Measurements from ENCODE around the gene EGLN1. TPM values are rescaled to one million over a fixed set of nuclear protein-coding genes. Genes with fewer than 3 reads are reported as not detected.

EGLN1 gene
- total and polyA plus RNA-seq, 2 of the 8 experiments (the other 6 are each of a cell fraction or from before 2014, with no cell fraction given): 4.0 to 6.4 TPM

DNA sequence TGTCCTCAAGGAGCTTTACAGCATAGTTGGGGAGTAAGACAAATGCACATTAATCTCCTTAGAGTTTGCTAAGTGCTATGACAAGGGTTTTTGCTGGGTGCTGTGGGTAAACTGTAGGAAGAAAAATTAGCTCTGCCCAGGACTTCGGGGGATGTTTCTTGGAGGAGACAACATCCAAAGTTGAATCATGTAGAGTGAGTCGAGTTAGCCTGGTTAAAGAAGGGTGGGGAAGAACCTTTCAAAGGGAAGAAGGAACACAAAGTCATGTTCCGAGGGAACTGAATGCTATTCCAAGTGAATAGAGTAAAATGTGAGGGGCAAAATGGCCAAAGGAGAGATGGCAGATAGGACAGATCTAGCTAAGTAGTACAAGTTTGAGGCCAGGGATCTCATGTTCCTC, 66.9 kb downstream of the EGLN1 start:
- H3K9me3 ChIP-seq (ENCODE audit: insufficient read depth in 2 of 2, low read depth in 1 of 2, low read length in 1 of 2): no peaks in the 10 kb centered on the region
- CTCF ChIA-PET (ENCODE audit: partially characterized antibody): interaction anchor here (0.8 to 1.7 kb wide), 4 partner anchors 235 to 514 kb away, joined by 3 to 4 read pairs (median 3); no protein-coding TSS in a partner anchor
- no peak overlapping the region for H3K4ac ChIP-seq (replicated peaks; ENCODE audit: insufficient read length, low read depth, low read length)
- WGBS, 2 experiments (ENCODE audit: extremely low coverage in 1 of 2, insufficient coverage in 1 of 2, insufficient read length in 1 of 2, insufficient replicate concordance in 2 of 2, low coverage in 1 of 2, low lambda C conversion rate in 2 of 2, missing lambda C conversion rate in 1 of 2): 85% methylated on average over 3 of the region's 3 CpGs; no CpG with 5 or more reads in 1 of the 2 experiments
- H3K9ac ChIP-seq (replicated peaks in 1 of 4; ENCODE audit: extremely low read depth in 1 of 4, low read depth in 3 of 4, low read length in 3 of 4): no peak overlapping the region
- no peak overlapping the region for H3K27ac ChIP-seq (ENCODE audit: low read depth, low read length)
- H3K79me1 ChIP-seq (ENCODE audit: low read depth, low read length): no peaks in the 10 kb centered on the region
- H3K4me1 ChIP-seq (replicated peaks in 1 of 4; ENCODE audit: control insufficient read depth in 3 of 4, insufficient read depth in 4 of 4, low read length in 3 of 4): no peaks in the 10 kb centered on the region
- H3K23me2 ChIP-seq (ENCODE audit: low read depth, low read length): no peaks in the 10 kb centered on the region
- H3K4me3 ChIP-seq (ENCODE audit: extremely low read depth in 1 of 4, insufficient read depth in 2 of 4, low read depth in 3 of 4, low read length in 4 of 4): no peak overlapping the region
- H2AK5ac ChIP-seq (ENCODE audit: low read depth, low read length): no peak overlapping the region
- DNase-seq (ENCODE audit: low read depth in 1 of 2, low spot score in 2 of 2) (no peak), FAIRE-seq (no peak)
- peaks cover 2 to 26% (median 11%) of the 10 kb centered on the region in 4 experiments; a peak in 7 of 8 replicates for H3K36me3 ChIP-seq (ENCODE audit: control insufficient read depth in 2 of 4, insufficient read depth in 4 of 4, low read length in 3 of 4)
- H2BK5ac ChIP-seq (ENCODE audit: low read depth, low read length): no peak overlapping the region
- no peak overlapping the region for H4K5ac ChIP-seq (ENCODE audit: insufficient read length, low read depth, low read length)
- H4K91ac ChIP-seq (replicated peaks; ENCODE audit: insufficient read length, low read length): no peak overlapping the region
- no peak overlapping the region for H3K14ac ChIP-seq (ENCODE audit: insufficient read length)
- H4K20me1 ChIP-seq (replicated peaks in 1 of 2; ENCODE audit: control insufficient read depth in 1 of 2, insufficient read depth in 2 of 2, low read length in 2 of 2): peaks cover 0 to 2% of the 10 kb centered on the region in 2 experiments
- H4K8ac ChIP-seq (ENCODE audit: extremely low read depth, insufficient read depth, low read length): no peak overlapping the region
- H2AFZ ChIP-seq (ENCODE audit: low read length): no peak overlapping the region
- H3K18ac ChIP-seq (ENCODE audit: extremely low read depth, low read length): no peak overlapping the region
- no peak overlapping the region for H2BK120ac ChIP-seq (replicated peaks; ENCODE audit: low read depth, low read length)
- no peak overlapping the region for H3K56ac ChIP-seq (replicated peaks; ENCODE audit: insufficient read length, low read depth, low read length)
- H3K79me2 ChIP-seq (ENCODE audit: control insufficient read depth in 1 of 2, insufficient read depth in 2 of 2, low read length in 2 of 2): no peaks in the 10 kb centered on the region
- no peak overlapping the region for H3K4me2 ChIP-seq (ENCODE audit: insufficient read depth in 1 of 2, low read depth in 2 of 2, low read length in 2 of 2)
- POLR2A ChIA-PET (ENCODE audit: partially characterized antibody): no interaction called here
- no peak overlapping the region for H2BK12ac ChIP-seq (ENCODE audit: low read depth, low read length)
- H3K23ac ChIP-seq (ENCODE audit: insufficient read length): no peak overlapping the region
- H2BK15ac ChIP-seq (ENCODE audit: low read length): no peak overlapping the region
- TF ChIP-seq ATF3 (IDR thresholded peaks at IDR 0.05; ENCODE audit: insufficient read depth, low read depth, low read length) (no peak), EP300 (IDR thresholded peaks at IDR 0.05; ENCODE audit: borderline replicate concordance in 1 of 2, low read depth in 2 of 2, low read length in 2 of 2) (no peak), CBX5 (IDR thresholded peaks at IDR 0.05; ENCODE audit: low read depth, low read length) (no peak), SAP30 (IDR thresholded peaks at IDR 0.05; ENCODE audit: insufficient read depth, insufficient replicate concordance, low read length) (no peak), SRF (IDR thresholded peaks at IDR 0.05; ENCODE audit: low read depth, low read length) (no peak), SIX5 (IDR thresholded peaks at IDR 0.05; ENCODE audit: low read depth, low read length) (no peak)
- TF ChIP-seq, protein P1, sequence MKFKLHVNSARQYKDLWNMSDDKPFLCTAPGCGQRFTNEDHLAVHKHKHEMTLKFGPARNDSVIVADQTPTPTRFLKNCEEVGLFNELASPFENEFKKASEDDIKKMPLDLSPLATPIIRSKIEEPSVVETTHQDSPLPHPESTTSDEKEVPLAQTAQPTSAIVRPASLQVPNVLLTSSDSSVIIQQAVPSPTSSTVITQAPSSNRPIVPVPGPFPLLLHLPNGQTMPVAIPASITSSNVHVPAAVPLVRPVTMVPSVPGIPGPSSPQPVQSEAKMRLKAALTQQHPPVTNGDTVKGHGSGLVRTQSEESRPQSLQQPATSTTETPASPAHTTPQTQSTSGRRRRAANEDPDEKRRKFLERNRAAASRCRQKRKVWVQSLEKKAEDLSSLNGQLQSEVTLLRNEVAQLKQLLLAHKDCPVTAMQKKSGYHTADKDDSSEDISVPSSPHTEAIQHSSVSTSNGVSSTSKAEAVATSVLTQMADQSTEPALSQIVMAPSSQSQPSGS (IDR thresholded peaks at IDR 0.05; ENCODE audit: low read length): no peak
- no peaks in the 10 kb centered on the region for H3K27me3 ChIP-seq (replicated peaks in 1 of 4; ENCODE audit: control insufficient read depth in 3 of 4, extremely low read depth in 1 of 4, insufficient read depth in 3 of 4, low read length in 3 of 4)
- H2BK20ac ChIP-seq (ENCODE audit: low read length): no peak overlapping the region

All from H1 (cell line).